SK-N-SH (cell line): ENCODE results near the gene SCAPER. TPM values are rescaled to one million over a fixed set of nuclear protein-coding genes. Genes with fewer than 3 reads are reported as not detected.

Experiments
- CTCF ChIA-PET: fragments of 300-600, 350-600 bp; formaldehyde crosslinking; extraction: SDS; loops from one replicate; lab custom pipeline; 2021; lab: Yijun Ruan, JAX
- POLR2A ChIA-PET: fragments of 350-600 bp; sonication (Branson Sonifier 250); formaldehyde crosslinking; extraction: SDS; loops from one replicate; lab custom pipeline; 2020; ENCODE audit warnings: antibody characterized with exemption, inconsistent platforms; lab: Yijun Ruan, JAX
- DNase-seq: peaks from one replicate; pipeline ENCODE4 v3.0.0; 2012
- H2AFZ ChIP-seq: fragments of 200-600 bp; sonication (generic); 2 replicates; pipeline ENCODE4 v1.8.1; 2016; ENCODE audit warnings: antibody characterized with exemption, mild to moderate bottlenecking, low read depth
- H3F3A ChIP-seq: fragments of 200-600 bp; sonication (generic); replicated peaks from 2 replicates; pipeline ENCODE3; 2016; ENCODE audit warnings: antibody characterized with exemption, mild to moderate bottlenecking; ENCODE audit not compliant: insufficient read depth
- H3K27ac ChIP-seq, 2 experiments: fragments of 200-500 bp in 1 of 2; fragments of 200-600 bp in 1 of 2; sonication (Bioruptor generic) in 1 of 2; sonication (generic), shearing (Covaris generic) in 1 of 2; 2 replicates each; pipeline versions ENCODE4 v1.5.1 to v1.6.1; 2014 to 2016; ENCODE audit warnings: low read depth in 2 of 2, inconsistent platforms in 1 of 2, low read length in 1 of 2, mild to moderate bottlenecking in 1 of 2, mixed read lengths in 1 of 2
- H3K27me3 ChIP-seq: fragments of 200-600 bp; sonication (generic), shearing (Covaris generic); 2 replicates; pipeline ENCODE4 v1.6.1; 2016; ENCODE audit warnings: mixed run types; ENCODE audit not compliant: insufficient read depth
- H3K36me3 ChIP-seq, 2 experiments: fragments of 200-500 bp in 1 of 2; fragments of 200-600 bp in 1 of 2; sonication (Bioruptor generic) in 1 of 2; sonication (generic) in 1 of 2; replicated peaks in 1 of 2; 2 replicates each; pipeline versions ENCODE3 to v1.5.1; 2014 to 2016; ENCODE audit warnings: low read length in 1 of 2, mild to moderate bottlenecking in 1 of 2; ENCODE audit not compliant: insufficient read depth in 2 of 2, control insufficient read depth in 1 of 2
- H3K4me1 ChIP-seq, 2 experiments: fragments of 200-500 bp in 1 of 2; fragments of 200-600 bp in 1 of 2; sonication (Bioruptor generic) in 1 of 2; sonication (generic), shearing (Covaris generic) in 1 of 2; 2 replicates each; pipeline versions ENCODE4 v1.5.1 to v1.6.1; 2014 to 2016; ENCODE audit warnings: low read depth in 1 of 2, low read length in 1 of 2, mixed run types in 1 of 2; ENCODE audit not compliant: insufficient read depth in 2 of 2, control insufficient read depth in 1 of 2
- H3K4me2 ChIP-seq: fragments of 200-600 bp; sonication (generic), shearing (Covaris generic); 2 replicates; pipeline ENCODE4 v1.6.1; 2017; ENCODE audit warnings: mixed run types
- H3K4me3 ChIP-seq, 2 experiments: fragments of 200-500 bp in 1 of 2; fragments of 200-600 bp in 1 of 2; sonication (Bioruptor generic) in 1 of 2; sonication (generic), shearing (Covaris generic) in 1 of 2; 2 replicates each; pipeline versions ENCODE4 v1.5.1 to v1.8.1; 2014 to 2016; ENCODE audit warnings: low read depth in 2 of 2, inconsistent platforms in 1 of 2, low read length in 1 of 2, mild to moderate bottlenecking in 1 of 2, mixed read lengths in 1 of 2, moderate library complexity in 1 of 2
- H3K79me2 ChIP-seq: fragments of 200-600 bp; sonication (generic); 2 replicates; pipeline ENCODE4 v1.8.1; 2017; ENCODE audit warnings: mild to moderate bottlenecking; ENCODE audit not compliant: insufficient read depth
- H3K9ac ChIP-seq: fragments of 200-600 bp; sonication (generic); 2 replicates; pipeline ENCODE4 v1.6.1; 2017; ENCODE audit warnings: mixed run types
- H3K9me2 ChIP-seq: fragments of 200-600 bp; sonication (generic); 2 replicates; pipeline ENCODE4 v1.6.1; 2017; ENCODE audit warnings: mixed run types
- H3K9me3 ChIP-seq: fragments of 200-600 bp; sonication (generic); 2 replicates; pipeline ENCODE4 v1.6.1; 2017; ENCODE audit warnings: mixed run types, mild to moderate bottlenecking, moderate library complexity
- H4K20me1 ChIP-seq: fragments of 200-600 bp; sonication (generic); 2 replicates; pipeline ENCODE4 v1.6.1; 2017; ENCODE audit warnings: mild to moderate bottlenecking, mixed run types; ENCODE audit not compliant: insufficient read depth
- EP300 ChIP-seq, 2 experiments: IDR thresholded peaks; 2 replicates each; pipeline versions ENCODE4 v1.4.0 to v1.6.1; 2012; ENCODE audit warnings: borderline replicate concordance in 1 of 2, low read depth in 1 of 2, low read length in 1 of 2
- EZH2phosphoT487 ChIP-seq: fragments of 200-600 bp; sonication (generic); IDR thresholded peaks from 2 replicates; pipeline ENCODE4 v1.6.1; 2017; ENCODE audit warnings: low read depth, mixed run types, mild to moderate bottlenecking, antibody characterized with exemption, moderate library complexity, borderline replicate concordance
- FOSL2 ChIP-seq: IDR thresholded peaks from 2 replicates; pipeline ENCODE4 v1.4.0; 2012; ENCODE audit warnings: low read depth, mild to moderate bottlenecking, moderate library complexity, borderline replicate concordance
- FOXM1 ChIP-seq: IDR thresholded peaks from 2 replicates; pipeline ENCODE4 v1.4.0; 2012; ENCODE audit warnings: low read depth, mild to moderate bottlenecking
- IRF3 ChIP-seq: fragments of 150-350 bp; IDR thresholded peaks from 2 replicates; pipeline ENCODE4 v1.6.1; 2016; ENCODE audit warnings: mild to moderate bottlenecking, low read depth, low read length
- MAX ChIP-seq: IDR thresholded peaks from 2 replicates; pipeline ENCODE4 v1.4.0; 2012; ENCODE audit warnings: low read depth
- MXI1 ChIP-seq: IDR thresholded peaks from 2 replicates; pipeline ENCODE4 v1.6.1; 2012; ENCODE audit warnings: mild to moderate bottlenecking, low read depth, low read length, improper control_type of control experiment
- NFIC ChIP-seq: IDR thresholded peaks from 2 replicates; pipeline ENCODE4 v1.4.0; 2012; ENCODE audit warnings: borderline replicate concordance
- NRF1 ChIP-seq: IDR thresholded peaks from 2 replicates; pipeline ENCODE4 v1.6.1; 2012; ENCODE audit warnings: low read depth, mild to moderate bottlenecking, low read length
- RAD21 ChIP-seq: IDR thresholded peaks from 2 replicates; pipeline ENCODE4 v1.6.1; 2012; ENCODE audit warnings: mild to moderate bottlenecking, low read length
- REST ChIP-seq: IDR thresholded peaks from 2 replicates; pipeline ENCODE4 v1.6.1; 2012; ENCODE audit warnings: mild to moderate bottlenecking, low read depth, low read length, moderate library complexity
- RFX5 ChIP-seq: IDR thresholded peaks from 2 replicates; pipeline ENCODE4 v1.6.1; 2012; ENCODE audit warnings: mild to moderate bottlenecking, improper control_type of control experiment, low read length
- SIN3A ChIP-seq: IDR thresholded peaks from 2 replicates; pipeline ENCODE4 v1.6.1; 2012; ENCODE audit warnings: low read depth, mild to moderate bottlenecking, low read length, moderate library complexity, borderline replicate concordance
- SMC3 ChIP-seq: IDR thresholded peaks from 2 replicates; pipeline ENCODE4 v1.6.1; 2012; ENCODE audit warnings: low read depth, low read length, improper control_type of control experiment
- TAF1 ChIP-seq: IDR thresholded peaks from 2 replicates; pipeline ENCODE4 v1.6.1; 2012; ENCODE audit warnings: low read depth, mild to moderate bottlenecking, low read length, moderate library complexity, borderline replicate concordance
- TCF12 ChIP-seq: IDR thresholded peaks from 2 replicates; pipeline ENCODE4 v1.4.0; 2012
- TEAD4 ChIP-seq: IDR thresholded peaks from 2 replicates; pipeline ENCODE4 v1.4.0; 2012; ENCODE audit warnings: mild to moderate bottlenecking, borderline replicate concordance; ENCODE audit not compliant: insufficient read depth
- ZBTB33 ChIP-seq: IDR thresholded peaks from 2 replicates; pipeline ENCODE4 v1.4.0; 2012; ENCODE audit warnings: low read depth, borderline replicate concordance
- WGBS: methylation state at CpG from one replicate; pipeline ENCODE4 v1.1.6; 2017; ENCODE audit warnings: low lambda C conversion rate; 5-methylcytosine and 5-hydroxymethylcytosine counted together
- polyA plus RNA-seq, 3 experiments: library from polyadenylated mRNA; depleted of rRNA; stranded (reverse); fragments of >200 nt; gene quantifications; 2 replicates each; pipeline ENCODE4 v1.2.3, GENCODE V29; 2012

SCAPER gene
- polyA plus RNA-seq, 1 of the 3 experiments (the other 2 are of a cell fraction): 1.8 TPM

- H3K4me2 ChIP-seq: no peak overlapping the region
- no peaks in the 10 kb centered on the region for H3K27me3 ChIP-seq
- no peak overlapping the region for H3K27ac ChIP-seq
- TF ChIP-seq SMC3 (no peak), MXI1 (no peak), NRF1 (no peak), TEAD4 (no peak), IRF3 (no peak), RFX5 (no peak), TCF12 (no peak), FOSL2 (no peak), EZH2phosphoT487 (no peak)
- H3K4me1 ChIP-seq: no peaks in the 10 kb centered on the region
- H2AFZ ChIP-seq: no peak overlapping the region
- H3K4me3 ChIP-seq: no peak overlapping the region
- H4K20me1 ChIP-seq: no peaks in the 10 kb centered on the region
- no peaks in the 10 kb centered on the region for H3K79me2 ChIP-seq
- ChIA-PET POLR2A (no interaction called here), CTCF (no interaction called here)
- 73% methylated on average over 3 of the region's 3 CpGs for whole genome bisulfite sequencing
- H3F3A ChIP-seq: no peaks in the 10 kb centered on the region
- no peak for DNase-seq
- H3K9me3 ChIP-seq: no peaks in the 10 kb centered on the region
- H3K9ac ChIP-seq: no peak overlapping the region
- H3K36me3 ChIP-seq: peaks cover 0 to 1% of the 10 kb centered on the region in 2 experiments
- no peaks in the 10 kb centered on the region for H3K9me2 ChIP-seq
Observed at GRCh38 chr15:76360416-76360815, 544.7 kb downstream of the SCAPER start.

GRCh38 chr15:76359152-76359551 lies 546.0 kb downstream of the SCAPER start:
- TF ChIP-seq TAF1 (no peak), FOSL2 (no peak), REST (no peak), FOXM1 (no peak), EP300 (IDR thresholded peaks at IDR 0.05; ENCODE audit: borderline replicate concordance in 1 of 2, low read depth in 1 of 2, low read length in 1 of 2) (no peak), ZBTB33 (no peak), RAD21 (no peak), TCF12 (no peak), MAX (no peak), SIN3A (no peak), NFIC (no peak)
- TF ChIP-seq, all 33 proteins: peak for 0
- Histone ChIP-seq H3K9me2 (no peaks in the 10 kb centered on the region), H3K79me2 (no peaks in the 10 kb centered on the region), H2AFZ (no peak overlapping the region), H3F3A (no peaks in the 10 kb centered on the region), H3K4me1 (no peaks in the 10 kb centered on the region), H3K27me3 (no peaks in the 10 kb centered on the region), H3K27ac (no peak overlapping the region), H3K4me2 (no peak overlapping the region), H4K20me1 (no peaks in the 10 kb centered on the region), H3K9ac (no peak overlapping the region), H3K4me3 (no peak overlapping the region), H3K36me3 (no peaks in the 10 kb centered on the region), H3K9me3 (no peaks in the 10 kb centered on the region)
- CTCF ChIA-PET: interaction anchor here (1.1 kb wide), 1 partner anchor 342 kb away, joined by 3 read pairs; no protein-coding TSS in a partner anchor
- WGBS: 89% methylated on average over 3 of the region's 3 CpGs
- DNase-seq: no peak
- POLR2A ChIA-PET: no interaction called here
